A549 (cell line): ENCODE measurements around the gene IRF9. TPM values are rescaled to one million over a fixed set of nuclear protein-coding genes. Genes with fewer than 3 reads are reported as not detected.
A peak's percentile ranks its signal among the peaks of the same experiment; 100 is the strongest.

Experiments used
- ATAC-seq, 2 experiments: fragments of 200-7000 bp in 1 of 2; fragments of >200 bp in 1 of 2; cut with Nextera tagmentation in 1 of 2; cut with Tn5 transposase in 1 of 2; 3 replicates each; pipeline versions ENCODE4 v1.8.0 to v1.9.1; 2018 to 2020; ENCODE audit warnings: mild to moderate bottlenecking in 1 of 2, moderate library complexity in 1 of 2
- CTCF ChIA-PET: fragments of 300-600 bp; sonication (Branson Sonifier 250); formaldehyde crosslinking; extraction: SDS; loops from one replicate; lab custom pipeline; 2021; ENCODE audit warnings: antibody characterized with exemption, inconsistent platforms; lab: Yijun Ruan, JAX
- POLR2A ChIA-PET: fragments of 350-600 bp; formaldehyde crosslinking; extraction: SDS; loops from one replicate; lab custom pipeline; 2021; ENCODE audit warnings: antibody characterized with exemption, inconsistent platforms; lab: Yijun Ruan, JAX
- DNase-seq, 2 experiments: peaks; one replicate each; pipeline versions ENCODE4 v3.0.0 to v3.0.0-alpha.2; 2011 to 2016; ENCODE audit warnings: low read depth in 1 of 2, low spot score in 1 of 2
- FAIRE-seq: peaks from 2 replicates; lab custom pipeline; 2011; peaks lifted over from hg19 to GRCh38; lab: Jason Lieb, UNC
- H3K27ac ChIP-seq, 2 experiments: fragments of >200 bp; sonication (Bioruptor Twin); formaldehyde crosslinking; 3 replicates each; pipeline ENCODE4 v1.5.1; 2016 to 2017
- H3K4me1 ChIP-seq: fragments of >200 bp; sonication (Bioruptor Twin); formaldehyde crosslinking; 3 replicates; pipeline ENCODE4 v1.6.1; 2016
- H3K4me2 ChIP-seq: fragments of >200 bp; sonication (Bioruptor Twin); formaldehyde crosslinking; 3 replicates; pipeline ENCODE4 v1.6.1; 2016
- H3K4me3 ChIP-seq: fragments of >200 bp; sonication (Bioruptor Twin); formaldehyde crosslinking; 3 replicates; pipeline ENCODE4 v1.5.1; 2016
- H3K9me3 ChIP-seq: fragments of >200 bp; sonication (Bioruptor Twin); formaldehyde crosslinking; 3 replicates; pipeline ENCODE4 v1.6.1; 2016
- CEBPB ChIP-seq, 2 experiments: fragments of >200 bp in 1 of 2; sonication (Bioruptor Twin) in 1 of 2; formaldehyde crosslinking in 1 of 2; IDR thresholded peaks; 2 replicates each; pipeline ENCODE4 v1.6.1; 2012 to 2016
- CHD4 ChIP-seq: fragments of 200-600 bp; sonication (generic); IDR thresholded peaks from 2 replicates; pipeline ENCODE4 v1.6.1; 2016; ENCODE audit warnings: antibody characterized with exemption, mild to moderate bottlenecking, borderline replicate concordance
- EHF ChIP-seq: fragments of 250-450 bp; sonication (Bioruptor Pico); IDR thresholded peaks from 2 replicates; pipeline ENCODE4 v1.5.0; 2020; ENCODE audit warnings: mild to moderate bottlenecking
- ESRRA ChIP-seq: fragments of 150-350 bp; IDR thresholded peaks from 2 replicates; pipeline ENCODE4 v1.6.1; 2014; ENCODE audit warnings: mild to moderate bottlenecking, low read length, borderline replicate concordance
- FOSB ChIP-seq: fragments of 250-450 bp; sonication (Bioruptor Pico); IDR thresholded peaks from 2 replicates; pipeline ENCODE4 v1.5.0; 2020; ENCODE audit warnings: mild to moderate bottlenecking, moderate library complexity
- FOSL2 ChIP-seq, 2 experiments: fragments of 450-650 bp in 1 of 2; fragments of >200 bp in 1 of 2; sonication (Bioruptor Twin) in 1 of 2; formaldehyde crosslinking; IDR thresholded peaks; 2 replicates each; pipeline versions ENCODE4 v1.5.0 to v1.6.1; 2016 to 2020; ENCODE audit warnings: mild to moderate bottlenecking in 1 of 2, moderate library complexity in 1 of 2
- HDAC2 ChIP-seq: fragments of 200-600 bp; sonication (generic); IDR thresholded peaks from 2 replicates; pipeline ENCODE4 v1.6.1; 2016
- HOXB13 ChIP-seq: fragments of 250-450 bp; sonication (Bioruptor Pico); IDR thresholded peaks from 2 replicates; pipeline ENCODE4 v1.5.0; 2020; ENCODE audit warnings: low read depth, mild to moderate bottlenecking, moderate library complexity
- NFE2L2 ChIP-seq: fragments of 150-350 bp; conservative IDR thresholded peaks from 2 replicates; pipeline ENCODE4 v1.6.1; 2014; ENCODE audit warnings: low read length
- NR3C1 ChIP-seq: fragments of >200 bp; sonication (Bioruptor Twin); formaldehyde crosslinking; IDR thresholded peaks from 3 replicates; pipeline ENCODE4 v1.6.1; 2017
- RFX5 ChIP-seq: fragments of 450-650 bp; IDR thresholded peaks from 2 replicates; pipeline ENCODE4 v1.7.1; 2014; ENCODE audit warnings: antibody characterized with exemption, mild to moderate bottlenecking, moderate library complexity
- TP53 ChIP-seq: fragments of 250-450 bp; sonication (Bioruptor Pico); IDR thresholded peaks from 2 replicates; pipeline ENCODE4 v1.5.0; 2021; ENCODE audit warnings: mild to moderate bottlenecking, moderate library complexity
- WGBS: methylation state at CpG from one replicate; pipeline ENCODE4 v1.1.6; 2017; ENCODE audit errors: missing lambda C conversion rate; 5-methylcytosine and 5-hydroxymethylcytosine counted together
- polyA plus RNA-seq, 4 experiments: library from polyadenylated mRNA; depleted of rRNA in 3 of 4; stranded (reverse); fragments of >200 nt; fragmentation: RNase III in 1 of 4; extraction: RNeasy Plus Mini Kit Qiagen cat#74134 plus additional on column Dnase treatment in 1 of 4; gene quantifications; 2 replicates in 3 of 4; 3 replicates in 1 of 4; pipeline ENCODE4 v1.2.3, GENCODE V29; 2011 to 2017
- TF ChIP-seq, protein P1 (sequence below): fragments of 450-650 bp; IDR thresholded peaks from 2 replicates; pipeline ENCODE4 v1.6.1; 2014; ENCODE audit warnings: antibody characterized with exemption
- TF ChIP-seq, protein P2 (sequence below): fragments of 200-600 bp; sonication (generic); IDR thresholded peaks from 2 replicates; pipeline ENCODE4 v1.6.1; 2016; ENCODE audit warnings: antibody characterized with exemption, mild to moderate bottlenecking, moderate library complexity
- TF ChIP-seq, protein P3 (sequence below): fragments of 250-450 bp; sonication (Bioruptor Pico); IDR thresholded peaks from 2 replicates; pipeline ENCODE4 v1.5.0; 2020; ENCODE audit warnings: low read depth, mild to moderate bottlenecking, moderate library complexity
- TF ChIP-seq, protein P4 (sequence below): IDR thresholded peaks from 2 replicates; pipeline ENCODE4 v1.6.1; 2012; ENCODE audit warnings: low read depth, borderline replicate concordance
- TF ChIP-seq, protein P5 (sequence below): fragments of >200 bp; sonication (Bioruptor Twin); formaldehyde crosslinking; IDR thresholded peaks from 3 replicates; pipeline ENCODE4 v1.5.1; 2016
- TF ChIP-seq, protein P6 (sequence below): IDR thresholded peaks from 2 replicates; pipeline ENCODE4 v1.6.1; 2012
- TF ChIP-seq, protein P7 (sequence below): fragments of >200 bp; sonication (Bioruptor Twin); formaldehyde crosslinking; IDR thresholded peaks from 3 replicates; pipeline ENCODE4 v1.6.1; 2016

Gene IRF9
- polyA plus RNA-seq, 2 of the 4 experiments (the other 2 are of a cell fraction), result 19.0 to 23.1 TPM

DNA sequence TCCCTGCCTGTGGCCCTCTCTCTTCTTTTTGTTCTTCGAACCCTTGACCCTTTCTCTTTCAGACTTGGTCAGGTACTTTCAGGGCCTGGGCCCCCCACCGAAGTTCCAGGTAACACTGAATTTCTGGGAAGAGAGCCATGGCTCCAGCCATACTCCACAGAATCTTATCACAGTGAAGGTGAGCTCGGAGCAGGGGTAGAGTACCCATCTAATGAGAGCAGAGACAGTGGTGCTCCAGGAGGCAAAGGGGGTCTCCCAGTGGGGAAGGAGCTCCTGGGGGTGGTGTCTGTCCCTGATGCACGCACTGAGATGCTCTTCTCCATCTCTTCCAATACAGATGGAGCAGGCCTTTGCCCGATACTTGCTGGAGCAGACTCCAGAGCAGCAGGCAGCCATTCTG, 4.7 kb downstream of the IRF9 start:
- WGBS, result 88% methylated on average over 5 of the region's 5 CpGs
- POLR2A ChIA-PET, result no interaction called here
- Histone ChIP-seq H3K4me2 (no peak overlapping the region), H3K27ac (no peak overlapping the region), H3K4me1 (peaks cover 14% of the 10 kb centered on the region), H3K4me3 (no peak overlapping the region), H3K9me3 (no peaks in the 10 kb centered on the region)
- no peak for ATAC-seq
- TF ChIP-seq CHD4 (no peak), EHF (CRISPR knock-in tag) (no peak), HDAC2 (no peak)
- TF ChIP-seq, protein P1, sequence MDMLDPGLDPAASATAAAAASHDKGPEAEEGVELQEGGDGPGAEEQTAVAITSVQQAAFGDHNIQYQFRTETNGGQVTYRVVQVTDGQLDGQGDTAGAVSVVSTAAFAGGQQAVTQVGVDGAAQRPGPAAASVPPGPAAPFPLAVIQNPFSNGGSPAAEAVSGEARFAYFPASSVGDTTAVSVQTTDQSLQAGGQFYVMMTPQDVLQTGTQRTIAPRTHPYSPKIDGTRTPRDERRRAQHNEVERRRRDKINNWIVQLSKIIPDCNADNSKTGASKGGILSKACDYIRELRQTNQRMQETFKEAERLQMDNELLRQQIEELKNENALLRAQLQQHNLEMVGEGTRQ, result no peak
- CTCF ChIA-PET, result interaction anchor here (0.8 to 7.0 kb wide), 3 partner anchors 19 to 56 kb away, joined by 3 to 168 read pairs (median 6); partner anchors contain the start of genes EMC9, MDP1, PSME2 and RNF31
- FAIRE-seq, result no peak
- no peak for DNase-seq

DNA sequence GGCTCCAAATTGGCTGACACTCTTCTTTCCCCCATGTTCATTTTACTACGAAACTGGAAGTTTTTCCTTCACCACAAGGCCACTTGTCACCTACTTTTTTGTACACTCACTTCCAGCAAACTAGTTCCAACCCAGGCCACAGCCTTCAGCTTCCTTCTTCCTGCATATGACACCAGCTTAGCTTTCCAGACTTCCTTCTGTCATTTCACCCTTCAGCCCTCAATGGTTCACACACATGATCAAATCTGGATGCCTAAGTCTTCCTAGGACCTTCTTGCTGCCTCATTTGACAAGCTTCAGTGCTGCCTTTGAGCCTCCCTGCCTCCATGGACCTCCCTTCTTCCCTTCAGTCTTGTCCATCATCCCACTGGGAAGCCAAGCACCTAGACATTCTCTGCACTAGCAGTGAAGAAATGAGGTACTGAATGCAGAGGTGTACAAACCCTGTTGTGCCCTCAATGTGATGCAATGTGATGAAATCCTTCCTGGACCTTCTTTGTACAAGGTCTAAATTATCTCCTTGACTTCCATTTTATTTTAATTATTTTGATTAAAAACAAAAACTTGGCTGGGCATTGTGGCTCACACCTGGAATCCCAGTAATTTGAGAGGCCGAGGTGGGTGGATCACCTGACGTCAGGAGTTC, 6.5 kb downstream of the IRF9 start:
- Histone ChIP-seq H3K4me1 (no peaks in the 10 kb centered on the region), H3K4me3 (no peak overlapping the region), H3K27ac (peak overlapping the region in 1 of 2 experiments; percentile 53; a peak in 1 of 6 replicates), H3K4me2 (no peak overlapping the region), H3K9me3 (no peaks in the 10 kb centered on the region)
- WGBS, result 93% methylated on average over 3 of the region's 3 CpGs
- POLR2A ChIA-PET, result no interaction called here
- CTCF ChIA-PET, result interaction anchor here (0.6 to 0.8 kb wide), 2 partner anchors 13 to 32 kb away, joined by 3 to 6 read pairs; no protein-coding TSS in a partner anchor
- FAIRE-seq (no peak), ATAC-seq (no peak), DNase-seq (no peak)
- TF ChIP-seq HOXB13, result no peak
- TF ChIP-seq, protein P2, sequence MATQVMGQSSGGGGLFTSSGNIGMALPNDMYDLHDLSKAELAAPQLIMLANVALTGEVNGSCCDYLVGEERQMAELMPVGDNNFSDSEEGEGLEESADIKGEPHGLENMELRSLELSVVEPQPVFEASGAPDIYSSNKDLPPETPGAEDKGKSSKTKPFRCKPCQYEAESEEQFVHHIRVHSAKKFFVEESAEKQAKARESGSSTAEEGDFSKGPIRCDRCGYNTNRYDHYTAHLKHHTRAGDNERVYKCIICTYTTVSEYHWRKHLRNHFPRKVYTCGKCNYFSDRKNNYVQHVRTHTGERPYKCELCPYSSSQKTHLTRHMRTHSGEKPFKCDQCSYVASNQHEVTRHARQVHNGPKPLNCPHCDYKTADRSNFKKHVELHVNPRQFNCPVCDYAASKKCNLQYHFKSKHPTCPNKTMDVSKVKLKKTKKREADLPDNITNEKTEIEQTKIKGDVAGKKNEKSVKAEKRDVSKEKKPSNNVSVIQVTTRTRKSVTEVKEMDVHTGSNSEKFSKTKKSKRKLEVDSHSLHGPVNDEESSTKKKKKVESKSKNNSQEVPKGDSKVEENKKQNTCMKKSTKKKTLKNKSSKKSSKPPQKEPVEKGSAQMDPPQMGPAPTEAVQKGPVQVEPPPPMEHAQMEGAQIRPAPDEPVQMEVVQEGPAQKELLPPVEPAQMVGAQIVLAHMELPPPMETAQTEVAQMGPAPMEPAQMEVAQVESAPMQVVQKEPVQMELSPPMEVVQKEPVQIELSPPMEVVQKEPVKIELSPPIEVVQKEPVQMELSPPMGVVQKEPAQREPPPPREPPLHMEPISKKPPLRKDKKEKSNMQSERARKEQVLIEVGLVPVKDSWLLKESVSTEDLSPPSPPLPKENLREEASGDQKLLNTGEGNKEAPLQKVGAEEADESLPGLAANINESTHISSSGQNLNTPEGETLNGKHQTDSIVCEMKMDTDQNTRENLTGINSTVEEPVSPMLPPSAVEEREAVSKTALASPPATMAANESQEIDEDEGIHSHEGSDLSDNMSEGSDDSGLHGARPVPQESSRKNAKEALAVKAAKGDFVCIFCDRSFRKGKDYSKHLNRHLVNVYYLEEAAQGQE, result no peak
- no peak for TF ChIP-seq CEBPB (IDR thresholded peaks at IDR 0.05)
- TF ChIP-seq, protein P3, sequence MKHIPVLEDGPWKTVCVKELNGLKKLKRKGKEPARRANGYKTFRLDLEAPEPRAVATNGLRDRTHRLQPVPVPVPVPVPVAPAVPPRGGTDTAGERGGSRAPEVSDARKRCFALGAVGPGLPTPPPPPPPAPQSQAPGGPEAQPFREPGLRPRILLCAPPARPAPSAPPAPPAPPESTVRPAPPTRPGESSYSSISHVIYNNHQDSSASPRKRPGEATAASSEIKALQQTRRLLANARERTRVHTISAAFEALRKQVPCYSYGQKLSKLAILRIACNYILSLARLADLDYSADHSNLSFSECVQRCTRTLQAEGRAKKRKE (CRISPR knock-in tag), result no peak
- TF ChIP-seq, protein P4, sequence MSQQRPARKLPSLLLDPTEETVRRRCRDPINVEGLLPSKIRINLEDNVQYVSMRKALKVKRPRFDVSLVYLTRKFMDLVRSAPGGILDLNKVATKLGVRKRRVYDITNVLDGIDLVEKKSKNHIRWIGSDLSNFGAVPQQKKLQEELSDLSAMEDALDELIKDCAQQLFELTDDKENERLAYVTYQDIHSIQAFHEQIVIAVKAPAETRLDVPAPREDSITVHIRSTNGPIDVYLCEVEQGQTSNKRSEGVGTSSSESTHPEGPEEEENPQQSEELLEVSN, result no peak
- TF ChIP-seq, protein P5, sequence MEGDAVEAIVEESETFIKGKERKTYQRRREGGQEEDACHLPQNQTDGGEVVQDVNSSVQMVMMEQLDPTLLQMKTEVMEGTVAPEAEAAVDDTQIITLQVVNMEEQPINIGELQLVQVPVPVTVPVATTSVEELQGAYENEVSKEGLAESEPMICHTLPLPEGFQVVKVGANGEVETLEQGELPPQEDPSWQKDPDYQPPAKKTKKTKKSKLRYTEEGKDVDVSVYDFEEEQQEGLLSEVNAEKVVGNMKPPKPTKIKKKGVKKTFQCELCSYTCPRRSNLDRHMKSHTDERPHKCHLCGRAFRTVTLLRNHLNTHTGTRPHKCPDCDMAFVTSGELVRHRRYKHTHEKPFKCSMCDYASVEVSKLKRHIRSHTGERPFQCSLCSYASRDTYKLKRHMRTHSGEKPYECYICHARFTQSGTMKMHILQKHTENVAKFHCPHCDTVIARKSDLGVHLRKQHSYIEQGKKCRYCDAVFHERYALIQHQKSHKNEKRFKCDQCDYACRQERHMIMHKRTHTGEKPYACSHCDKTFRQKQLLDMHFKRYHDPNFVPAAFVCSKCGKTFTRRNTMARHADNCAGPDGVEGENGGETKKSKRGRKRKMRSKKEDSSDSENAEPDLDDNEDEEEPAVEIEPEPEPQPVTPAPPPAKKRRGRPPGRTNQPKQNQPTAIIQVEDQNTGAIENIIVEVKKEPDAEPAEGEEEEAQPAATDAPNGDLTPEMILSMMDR, result no peak
- TF ChIP-seq ESRRA, result no peak
- TF ChIP-seq NFE2L2, result no peak
- TF ChIP-seq, protein P6, sequence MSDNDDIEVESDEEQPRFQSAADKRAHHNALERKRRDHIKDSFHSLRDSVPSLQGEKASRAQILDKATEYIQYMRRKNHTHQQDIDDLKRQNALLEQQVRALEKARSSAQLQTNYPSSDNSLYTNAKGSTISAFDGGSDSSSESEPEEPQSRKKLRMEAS, result no peak
- TF ChIP-seq FOSL2 (IDR thresholded peaks at IDR 0.05), result no peak
- no peak for TF ChIP-seq FOSL2 (CRISPR knock-in tag; IDR thresholded peaks at IDR 0.05)
- no peak for TF ChIP-seq FOSB (CRISPR knock-in tag)
- TF ChIP-seq NR3C1, result no peak
- no peak for TF ChIP-seq RFX5
- no peak for TF ChIP-seq TP53
- TF ChIP-seq, protein P7, sequence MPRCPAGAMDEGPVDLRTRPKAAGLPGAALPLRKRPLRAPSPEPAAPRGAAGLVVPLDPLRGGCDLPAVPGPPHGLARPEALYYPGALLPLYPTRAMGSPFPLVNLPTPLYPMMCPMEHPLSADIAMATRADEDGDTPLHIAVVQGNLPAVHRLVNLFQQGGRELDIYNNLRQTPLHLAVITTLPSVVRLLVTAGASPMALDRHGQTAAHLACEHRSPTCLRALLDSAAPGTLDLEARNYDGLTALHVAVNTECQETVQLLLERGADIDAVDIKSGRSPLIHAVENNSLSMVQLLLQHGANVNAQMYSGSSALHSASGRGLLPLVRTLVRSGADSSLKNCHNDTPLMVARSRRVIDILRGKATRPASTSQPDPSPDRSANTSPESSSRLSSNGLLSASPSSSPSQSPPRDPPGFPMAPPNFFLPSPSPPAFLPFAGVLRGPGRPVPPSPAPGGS, result no peak
